ENCODE data around the gene CIROP. TPM values are rescaled to one million over a fixed set of nuclear protein-coding genes. Genes with fewer than 3 reads are reported as not detected.

Gene CIROP
- total and polyA plus RNA-seq, 7 donors = 0.27 TPM; not detected in 6

- H3K27me3 ChIP-seq = no peaks in the 10 kb centered on the region
- no peak overlapping the region for H3K27ac ChIP-seq
- intact Hi-C loops (cut with DNase I) = no loop called here
- no peak overlapping the region for H3K4me3 ChIP-seq
- no peaks in the 10 kb centered on the region for H3K9me3 ChIP-seq
- no peak for DNase-seq
- H3K36me3 ChIP-seq = peaks cover 0 to 9% (median 2%) of the 10 kb centered on the region in 4 donors
- no peaks in the 10 kb centered on the region for H3K4me1 ChIP-seq
- WGBS, 2 donors = 89 to 96% methylated on average over 7 of the region's 7 CpGs
- no peak for TF ChIP-seq CTCF (IDR thresholded peaks at IDR 0.05)
- no peak for TF ChIP-seq POLR2AphosphoS5 (IDR thresholded peaks at IDR 0.05)
- no peak for TF ChIP-seq EP300 (IDR thresholded peaks at IDR 0.05)
- no peak for TF ChIP-seq POLR2A (IDR thresholded peaks at IDR 0.05)
These were observed 24.4 kb upstream of the CIROP start for GRCh38 chr14:23128969-23129758.

GRCh38 chr14:23127861-23128260 is 23.1 kb upstream of the CIROP start:
- no peak overlapping the region for H3K27ac ChIP-seq
- 92 to 94% methylated on average over 3 of the region's 3 CpGs for WGBS, 2 donors
- intact Hi-C loops (cut with DNase I) = no loop called here

GRCh38 chr14:23126548-23127278 is 21.9 kb upstream of the CIROP start:
- Histone ChIP-seq H3K27me3 (peaks cover 0 to 4% (median 0%) of the 10 kb centered on the region in 3 donors), H3K4me1 (peaks cover 0 to 3% (median 1%) of the 10 kb centered on the region in 4 donors), H3K27ac (no peak overlapping the region), H3K4me3 (no peak overlapping the region), H3K36me3 (peaks cover 0 to 9% (median 2%) of the 10 kb centered on the region in 4 donors), H3K9me3 (no peaks in the 10 kb centered on the region)
- DNase-seq = no peak
- no peak for TF ChIP-seq CTCF (IDR thresholded peaks at IDR 0.05)
- TF ChIP-seq EP300 (IDR thresholded peaks at IDR 0.05) = no peak
- TF ChIP-seq POLR2AphosphoS5 (IDR thresholded peaks at IDR 0.05) = no peak
- no peak for TF ChIP-seq POLR2A (IDR thresholded peaks at IDR 0.05)
- intact Hi-C loops (cut with DNase I) = no loop called here
- 88 to 90% methylated on average over 8 of the region's 8 CpGs for whole genome bisulfite sequencing, 2 donors

More at GRCh38 chr14:23127861-23128260, 23.1 kb upstream of the CIROP start:
- H3K4me3 ChIP-seq = no peak overlapping the region
- H3K27me3 ChIP-seq = peaks cover 0 to 2% (median 0%) of the 10 kb centered on the region in 3 donors
- H3K36me3 ChIP-seq = peaks cover 0 to 9% (median 2%) of the 10 kb centered on the region in 4 donors
- DNase-seq = no peak
- TF ChIP-seq POLR2AphosphoS5 (IDR thresholded peaks at IDR 0.05) = no peak
- TF ChIP-seq CTCF (IDR thresholded peaks at IDR 0.05) = no peak
- no peak for TF ChIP-seq POLR2A (IDR thresholded peaks at IDR 0.05)
- no peak for TF ChIP-seq EP300 (IDR thresholded peaks at IDR 0.05)
- H3K4me1 ChIP-seq = no peaks in the 10 kb centered on the region
- H3K9me3 ChIP-seq = no peaks in the 10 kb centered on the region

- peaks cover 0 to 4% (median 0%) of the 10 kb centered on the region in 3 donors for H3K27me3 ChIP-seq
- WGBS, 2 donors = 83 to 87% methylated on average over 9 of the region's 9 CpGs
- peaks cover 0 to 10% (median 7%) of the 10 kb centered on the region in 4 donors for H3K4me1 ChIP-seq
- peaks cover 0 to 9% (median 2%) of the 10 kb centered on the region in 4 donors for H3K36me3 ChIP-seq
- DNase-seq = no peak
- no peaks in the 10 kb centered on the region for H3K9me3 ChIP-seq
- intact Hi-C loops (cut with DNase I) = no loop called here
- TF ChIP-seq POLR2AphosphoS5 (IDR thresholded peaks at IDR 0.05) = no peak
- no peak for TF ChIP-seq CTCF (IDR thresholded peaks at IDR 0.05)
- no peak for TF ChIP-seq POLR2A (IDR thresholded peaks at IDR 0.05)
- TF ChIP-seq EP300 (IDR thresholded peaks at IDR 0.05) = no peak
- H3K27ac ChIP-seq = no peak overlapping the region
- no peak overlapping the region for H3K4me3 ChIP-seq
These were observed 21.2 kb upstream of the CIROP start for GRCh38 chr14:23125933-23126524.

Measured in sigmoid colon (tissue), 7 donors.